Lower lobe of right lung (tissue), 2 donors: ENCODE data around the gene ERRFI1. TPM values are rescaled to one million over a fixed set of nuclear protein-coding genes. Genes with fewer than 3 reads are reported as not detected.
A peak's percentile ranks its signal among the peaks of the same experiment; 100 is the strongest.

Source experiments
- ATAC-seq, 2 donors: fragments of 200-7000 bp; cut with Tn5 transposase; one replicate each; pipeline ENCODE4 v1.9.1; 2020 to 2022; ENCODE audit warnings: mild to moderate bottlenecking in 2 of 2, moderate library complexity in 2 of 2
- DNase-seq: peaks from one replicate; pipeline ENCODE4 v3.0.0-alpha.2; 2020
- H3K27ac ChIP-seq: fragments of 200-600 bp; one replicate; pipeline ENCODE4 v1.8.0; 2022
- H3K27me3 ChIP-seq: fragments of 200-600 bp; one replicate; pipeline ENCODE4 v1.8.0; 2022; ENCODE audit warnings: low read depth
- H3K36me3 ChIP-seq: fragments of 200-600 bp; one replicate; pipeline ENCODE4 v1.8.0; 2022; ENCODE audit warnings: mild to moderate bottlenecking
- H3K4me1 ChIP-seq: fragments of 200-600 bp; one replicate; pipeline ENCODE4 v1.8.0; 2022
- H3K4me3 ChIP-seq: fragments of 200-600 bp; one replicate; pipeline ENCODE4 v1.8.0; 2022; ENCODE audit warnings: mild to moderate bottlenecking
- H3K9me3 ChIP-seq: fragments of 200-600 bp; one replicate; pipeline ENCODE4 v1.8.0; 2022
- intact Hi-C: fragments of 100-400 bp; cut with DNase I; formaldehyde crosslinking; loops from one replicate; pipeline ENCODE4 v1.11.0; 2022
- total RNA-seq: library from RNA; stranded (reverse); fragmentation: NEBNext Ultra II Directional; extraction: Animal tissue kit (Norgen Biotek cat#: 25700); gene quantifications from one replicate; pipeline ENCODE4 v1.2.1, GENCODE V29; 2021
- TF ChIP-seq, protein P1 (sequence below): fragments of 200-600 bp; IDR thresholded peaks from one replicate; pipeline ENCODE4 v1.8.0; 2022; ENCODE audit warnings: antibody characterized with exemption, mild to moderate bottlenecking
- donor health status: DM: no; HTN: yes; CAD: no; lungs with severe emphysema.

The ERRFI1 gene
- total RNA-seq, 1 donor from 2014 or later, result 65.1 TPM

DNA sequence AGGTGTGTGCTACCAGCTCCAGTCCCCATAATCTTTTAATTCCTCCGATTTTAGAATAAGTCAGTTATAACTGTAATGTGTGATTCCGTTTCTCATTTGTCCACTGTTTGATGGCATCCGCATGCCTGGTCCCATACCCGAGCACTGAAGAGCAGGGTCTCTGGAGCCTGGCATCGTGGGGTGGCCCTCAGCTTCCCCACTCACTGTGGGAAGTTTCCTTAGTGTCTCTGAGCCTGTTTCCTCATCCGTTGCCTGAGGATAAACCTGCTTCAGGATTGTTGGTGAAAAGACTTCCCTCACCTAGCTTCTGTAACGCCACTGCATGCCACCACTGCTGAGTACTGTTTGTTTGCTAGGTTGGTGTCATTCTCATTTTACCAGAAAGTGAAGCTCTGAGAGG is 45.1 kb downstream of the ERRFI1 start:
- Histone ChIP-seq H3K4me1 (peaks cover 9% of the 10 kb centered on the region), H3K27me3 (no peaks in the 10 kb centered on the region), H3K27ac (no peak overlapping the region), H3K9me3 (no peaks in the 10 kb centered on the region), H3K36me3 (peaks cover 90% of the 10 kb centered on the region), H3K4me3 (no peak overlapping the region)
- no peak for DNase-seq
- TF ChIP-seq, protein P1, sequence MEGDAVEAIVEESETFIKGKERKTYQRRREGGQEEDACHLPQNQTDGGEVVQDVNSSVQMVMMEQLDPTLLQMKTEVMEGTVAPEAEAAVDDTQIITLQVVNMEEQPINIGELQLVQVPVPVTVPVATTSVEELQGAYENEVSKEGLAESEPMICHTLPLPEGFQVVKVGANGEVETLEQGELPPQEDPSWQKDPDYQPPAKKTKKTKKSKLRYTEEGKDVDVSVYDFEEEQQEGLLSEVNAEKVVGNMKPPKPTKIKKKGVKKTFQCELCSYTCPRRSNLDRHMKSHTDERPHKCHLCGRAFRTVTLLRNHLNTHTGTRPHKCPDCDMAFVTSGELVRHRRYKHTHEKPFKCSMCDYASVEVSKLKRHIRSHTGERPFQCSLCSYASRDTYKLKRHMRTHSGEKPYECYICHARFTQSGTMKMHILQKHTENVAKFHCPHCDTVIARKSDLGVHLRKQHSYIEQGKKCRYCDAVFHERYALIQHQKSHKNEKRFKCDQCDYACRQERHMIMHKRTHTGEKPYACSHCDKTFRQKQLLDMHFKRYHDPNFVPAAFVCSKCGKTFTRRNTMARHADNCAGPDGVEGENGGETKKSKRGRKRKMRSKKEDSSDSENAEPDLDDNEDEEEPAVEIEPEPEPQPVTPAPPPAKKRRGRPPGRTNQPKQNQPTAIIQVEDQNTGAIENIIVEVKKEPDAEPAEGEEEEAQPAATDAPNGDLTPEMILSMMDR, result no peak
- intact Hi-C loops, result no loop called here
- no peak for ATAC-seq

- peak; percentile 66 for DNase-seq
- Histone ChIP-seq H3K9me3 (no peaks in the 10 kb centered on the region), H3K27me3 (no peaks in the 10 kb centered on the region), H3K27ac (no peak overlapping the region), H3K4me1 (no peaks in the 10 kb centered on the region), H3K36me3 (peaks cover 83% of the 10 kb centered on the region), H3K4me3 (no peak overlapping the region)
- intact Hi-C loops, result no loop called here
- TF ChIP-seq, protein P1, result peak; percentile 85
- peak; percentile 96 for ATAC-seq
These were observed 50.8 kb downstream of the ERRFI1 start for GRCh38 chr1:7975212-7975865.

- Histone ChIP-seq H3K36me3 (peaks cover 83% of the 10 kb centered on the region), H3K4me3 (no peak overlapping the region), H3K27ac (no peak overlapping the region), H3K9me3 (no peaks in the 10 kb centered on the region), H3K27me3 (no peaks in the 10 kb centered on the region), H3K4me1 (no peaks in the 10 kb centered on the region)
- intact Hi-C loops, result no loop called here
- TF ChIP-seq, protein P1, result no peak
- no peak for DNase-seq
- no peak for ATAC-seq
These were observed 53.0 kb downstream of the ERRFI1 start for GRCh38 chr1:7973086-7973485.

DNA sequence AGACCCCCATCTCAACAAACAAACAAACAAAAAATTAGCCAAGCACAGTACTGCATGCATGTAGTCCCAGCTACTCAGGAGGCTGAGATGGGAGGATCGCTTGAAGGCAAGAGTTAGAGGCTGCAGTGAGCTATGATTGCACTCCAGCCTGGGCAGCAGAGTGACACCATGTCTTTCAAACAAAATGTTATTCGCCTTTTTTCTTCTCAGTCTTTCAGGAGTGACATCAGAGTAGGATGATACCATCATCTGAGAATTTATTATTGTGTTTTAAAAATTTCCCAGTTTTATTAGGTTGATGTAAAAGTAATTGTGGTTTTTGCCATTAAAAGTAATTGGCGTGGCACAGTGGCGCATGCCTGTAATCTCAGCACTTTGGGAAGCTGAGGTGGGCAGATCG is 53.8 kb downstream of the ERRFI1 start:
- TF ChIP-seq, protein P1, result no peak
- H3K9me3 ChIP-seq, result no peaks in the 10 kb centered on the region
- ATAC-seq, result no peak
- peaks cover 3% of the 10 kb centered on the region for H3K4me1 ChIP-seq
- no peak overlapping the region for H3K27ac ChIP-seq
- no peak for DNase-seq
- no peak overlapping the region for H3K4me3 ChIP-seq
- H3K27me3 ChIP-seq, result no peaks in the 10 kb centered on the region
- intact Hi-C loops, result no loop called here
- peaks cover 83% of the 10 kb centered on the region for H3K36me3 ChIP-seq

DNA sequence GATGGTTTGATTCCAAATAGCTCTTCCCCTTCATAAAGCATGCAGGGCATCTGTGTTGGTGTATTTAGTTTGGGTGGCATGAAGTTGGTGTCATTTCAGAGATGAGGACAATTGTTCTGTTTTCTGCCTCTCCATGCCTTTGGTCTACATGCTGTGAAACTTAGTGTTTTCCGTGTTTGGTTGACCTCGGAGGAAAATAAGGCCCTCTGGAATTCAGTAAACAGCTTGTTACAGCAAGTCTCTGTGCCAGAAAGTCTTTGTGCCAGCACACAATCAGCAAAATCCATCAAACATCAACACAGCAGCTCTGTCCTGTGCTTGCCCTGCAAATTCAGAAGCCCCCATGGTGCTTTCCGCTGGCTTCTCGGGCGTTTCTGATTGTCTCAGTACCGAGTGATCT is 55.1 kb downstream of the ERRFI1 start:
- DNase-seq, result no peak
- no peak overlapping the region for H3K4me3 ChIP-seq
- no peaks in the 10 kb centered on the region for H3K9me3 ChIP-seq
- TF ChIP-seq, protein P1, result no peak
- no peaks in the 10 kb centered on the region for H3K27me3 ChIP-seq
- peaks cover 8% of the 10 kb centered on the region for H3K4me1 ChIP-seq
- intact Hi-C loops, result no loop called here
- ATAC-seq, result no peak
- H3K36me3 ChIP-seq, result peaks cover 83% of the 10 kb centered on the region
- H3K27ac ChIP-seq, result no peak overlapping the region
